Left lung (tissue), 10 donors: ENCODE results near the gene CPZ. TPM values are rescaled to one million over a fixed set of nuclear protein-coding genes. Genes with fewer than 3 reads are reported as not detected.

ENCODE experiments used
- ATAC-seq: fragments of 200-7000 bp; cut with Tn5 transposase; one replicate; pipeline ENCODE4 v1.9.1; 2020; ENCODE audit warnings: moderate library complexity
- DNase-seq, 4 donors: peaks; one replicate each; pipeline ENCODE4 v3.0.0-alpha.2; 2013 to 2020
- H3K27ac ChIP-seq, 2 donors: fragments of 200-600 bp; sonication (generic) in 1 of 2; one replicate each; pipeline versions ENCODE4 v1.5.0 to v1.8.0; 2020 to 2021
- H3K27me3 ChIP-seq, 2 donors: fragments of 200-600 bp; sonication (generic) in 1 of 2; one replicate each; pipeline versions ENCODE4 v1.5.0 to v1.8.0; 2020 to 2021
- H3K36me3 ChIP-seq, 2 donors: fragments of 200-600 bp; sonication (generic) in 1 of 2; one replicate each; pipeline versions ENCODE4 v1.5.0 to v1.8.0; 2020 to 2021
- H3K4me1 ChIP-seq, 2 donors: fragments of 200-600 bp; one replicate each; pipeline ENCODE4 v1.8.0; 2021
- H3K4me3 ChIP-seq, 2 donors: fragments of 200-600 bp; sonication (generic) in 1 of 2; one replicate each; pipeline versions ENCODE4 v1.5.0 to v1.8.0; 2020 to 2021; ENCODE audit warnings: mild to moderate bottlenecking in 1 of 2
- H3K9me3 ChIP-seq, 2 donors: fragments of 200-600 bp; sonication (generic) in 1 of 2; one replicate each; pipeline versions ENCODE4 v1.5.0 to v1.8.0; 2020 to 2021
- CTCF ChIP-seq, 2 donors: fragments of 200-600 bp; sonication (generic) in 1 of 2; IDR thresholded peaks; one replicate each; pipeline versions ENCODE4 v1.5.0 to v1.8.0; 2021; ENCODE audit warnings: antibody characterized with exemption in 2 of 2
- intact Hi-C, 2 donors: fragments of 100-400 bp; cut with DNase I; formaldehyde crosslinking; loops; one replicate each; pipeline versions ENCODE4 v1.11.2 to v1.14.2; 2022
- polyA plus RNA-seq, 6 donors: library from polyadenylated mRNA; unstranded; fragments of 120-200 nt; gene quantifications; one replicate each; pipeline ENCODE4 v1.2.1, GENCODE V29; 2013; ENCODE audit not compliant: insufficient read length in 6 of 6
- total RNA-seq, 2 donors: library from RNA; stranded (reverse); fragmentation: NEBNext Ultra II Directional; extraction: Animal tissue kit (Norgen Biotek cat#: 25700); gene quantifications; one replicate each; pipeline ENCODE4 v1.2.1, GENCODE V29; 2021
- donor health status: DM: no; HTN: yes; CAD: no.
- donor health status: DM: no; HTN: no; CAD: no.

CPZ gene
- total and polyA plus RNA-seq, 8 donors, result 1.3 to 18.4 (median 3.2) TPM

GRCh38 chr4:8556341-8557150 lies 36.0 kb upstream of the CPZ start:
- intact Hi-C loops, result no loop called here
- H3K36me3 ChIP-seq, result no peaks in the 10 kb centered on the region
- H3K4me3 ChIP-seq, result no peak overlapping the region
- H3K27ac ChIP-seq, result no peak overlapping the region
- no peaks in the 10 kb centered on the region for H3K27me3 ChIP-seq
- no peak for ATAC-seq
- DNase-seq, result no peak
- no peak for TF ChIP-seq CTCF (IDR thresholded peaks at IDR 0.05)
- no peaks in the 10 kb centered on the region for H3K9me3 ChIP-seq
- H3K4me1 ChIP-seq, result no peaks in the 10 kb centered on the region

- no peak overlapping the region for H3K4me3 ChIP-seq
- no peaks in the 10 kb centered on the region for H3K9me3 ChIP-seq
- no peak for DNase-seq
- H3K27ac ChIP-seq, result no peak overlapping the region
- no peaks in the 10 kb centered on the region for H3K4me1 ChIP-seq
- intact Hi-C loops, result no loop called here
- no peaks in the 10 kb centered on the region for H3K36me3 ChIP-seq
- no peak for TF ChIP-seq CTCF (IDR thresholded peaks at IDR 0.05)
- no peak for ATAC-seq
- H3K27me3 ChIP-seq, result no peaks in the 10 kb centered on the region
These were observed 35.2 kb upstream of the CPZ start for GRCh38 chr4:8557151-8558076.

- Histone ChIP-seq H3K4me1 (no peaks in the 10 kb centered on the region), H3K4me3 (no peak overlapping the region), H3K9me3 (no peaks in the 10 kb centered on the region), H3K27ac (no peak overlapping the region), H3K27me3 (no peaks in the 10 kb centered on the region), H3K36me3 (no peaks in the 10 kb centered on the region)
- no peak for ATAC-seq
- TF ChIP-seq CTCF (IDR thresholded peaks at IDR 0.05), result no peak
- intact Hi-C loops, result no loop called here
- no peak for DNase-seq
These were observed 34.2 kb upstream of the CPZ start for GRCh38 chr4:8558080-8558960.

GRCh38 chr4:8559011-8559410 lies 33.6 kb upstream of the CPZ start:
- no peak for DNase-seq
- ATAC-seq, result no peak
- intact Hi-C loops, result no loop called here
- H3K4me3 ChIP-seq, result no peak overlapping the region
- H3K27ac ChIP-seq, result no peak overlapping the region
- TF ChIP-seq CTCF (IDR thresholded peaks at IDR 0.05), result no peak
- H3K27me3 ChIP-seq, result no peaks in the 10 kb centered on the region
- H3K9me3 ChIP-seq, result no peaks in the 10 kb centered on the region
- H3K4me1 ChIP-seq, result no peaks in the 10 kb centered on the region
- H3K36me3 ChIP-seq, result no peaks in the 10 kb centered on the region
